Measurements from ENCODE around the gene TNS3. TPM values are rescaled to one million over a fixed set of nuclear protein-coding genes. Genes with fewer than 3 reads are reported as not detected.

TNS3 gene
- total and polyA plus RNA-seq, 10 of the 15 experiments (the other 5 are each of a cell fraction or from before 2014, with no cell fraction given): 0.27 to 2.7 (median 0.79) TPM

DNA sequence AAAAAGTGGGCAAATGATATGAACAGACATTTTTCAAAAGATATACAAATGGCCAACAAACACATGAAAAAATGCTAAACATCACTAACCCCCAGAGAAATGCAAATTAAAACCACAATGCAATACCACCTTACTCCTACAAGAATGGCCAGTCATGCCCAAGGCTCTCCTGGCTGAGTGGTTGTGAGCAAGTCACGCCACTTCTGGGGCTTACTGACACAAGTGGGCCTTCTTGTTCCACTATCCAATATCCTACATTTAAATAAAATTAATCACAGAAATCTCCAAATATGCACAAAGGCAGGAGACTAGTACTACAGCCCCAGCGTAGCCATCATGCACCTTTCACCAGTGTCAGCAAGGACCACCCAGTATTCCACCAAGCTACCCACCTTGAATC is 181.9 kb downstream of the TNS3 start:
- 37% methylated on average over 2 of the region's 2 CpGs for whole genome bisulfite sequencing (ENCODE audit: insufficient coverage, insufficient replicate concordance, low lambda C conversion rate, missing lambda C conversion rate)
- Histone ChIP-seq H2AFZ (ENCODE audit: control insufficient read depth, low read depth, low read length) (no peak overlapping the region), H3K27ac (ENCODE audit: control insufficient read depth, insufficient read depth) (no peak overlapping the region), H3K79me2 (ENCODE audit: control insufficient read depth, insufficient read depth, low read length) (no peaks in the 10 kb centered on the region), H3K4me1 (ENCODE audit: control insufficient read depth, insufficient read depth, low read length) (no peaks in the 10 kb centered on the region), H3K4me3 (no peak overlapping the region), H3K9ac (ENCODE audit: control insufficient read depth, insufficient read depth, low read length) (no peak overlapping the region), H3K9me3 (replicated peaks; ENCODE audit: control insufficient read depth, insufficient read depth, low read length) (no peaks in the 10 kb centered on the region), H4K20me1 (ENCODE audit: control insufficient read depth, insufficient read depth) (no peaks in the 10 kb centered on the region), H3K36me3 (ENCODE audit: control insufficient read depth in 2 of 2, insufficient read depth in 2 of 2, low read length in 1 of 2) (no peaks in the 10 kb centered on the region), H3K27me3 (replicated peaks in 1 of 2; ENCODE audit: control insufficient read depth in 2 of 2, insufficient read depth in 2 of 2, low read length in 1 of 2) (no peaks in the 10 kb centered on the region; a peak in 1 of 4 replicates), H3K4me2 (ENCODE audit: control insufficient read depth, insufficient read depth) (no peak overlapping the region)
- no peak for ATAC-seq
- POLR2A ChIA-PET: no interaction called here
- in situ Hi-C loops (cut with MboI) (no loop called here), intact Hi-C loops (cut with micrococcal nuclease; ENCODE audit: unreplicated experiment) (no loop called here)
- RAD21 ChIA-PET (ENCODE audit: unreplicated experiment): no interaction called here
- SMC1A ChIA-PET (ENCODE audit: uncharacterized antibody, unreplicated experiment): no interaction called here
- CTCF ChIA-PET: no interaction called here
- DNase-seq (ENCODE audit: low read depth, low spot score): no peak
- no peak for FAIRE-seq
- TF ChIP-seq RUNX3 (IDR thresholded peaks at IDR 0.05; ENCODE audit: low read length): no peak
- TF ChIP-seq ZNF592 (IDR thresholded peaks at IDR 0.05): no peak
- TF ChIP-seq ZZZ3 (IDR thresholded peaks at IDR 0.05; ENCODE audit: control insufficient read depth, insufficient read length, low read depth): no peak
- TF ChIP-seq E2F8 (IDR thresholded peaks at IDR 0.05; ENCODE audit: low read depth, partially characterized antibody): no peak
- TF ChIP-seq, protein P1, sequence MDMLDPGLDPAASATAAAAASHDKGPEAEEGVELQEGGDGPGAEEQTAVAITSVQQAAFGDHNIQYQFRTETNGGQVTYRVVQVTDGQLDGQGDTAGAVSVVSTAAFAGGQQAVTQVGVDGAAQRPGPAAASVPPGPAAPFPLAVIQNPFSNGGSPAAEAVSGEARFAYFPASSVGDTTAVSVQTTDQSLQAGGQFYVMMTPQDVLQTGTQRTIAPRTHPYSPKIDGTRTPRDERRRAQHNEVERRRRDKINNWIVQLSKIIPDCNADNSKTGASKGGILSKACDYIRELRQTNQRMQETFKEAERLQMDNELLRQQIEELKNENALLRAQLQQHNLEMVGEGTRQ (IDR thresholded peaks at IDR 0.05; ENCODE audit: borderline replicate concordance, low read depth, low read length): no peak
- no peak for TF ChIP-seq FOS (IDR thresholded peaks at IDR 0.05; ENCODE audit: borderline replicate concordance, extremely low read depth, insufficient read length)
- TF ChIP-seq, protein P2, sequence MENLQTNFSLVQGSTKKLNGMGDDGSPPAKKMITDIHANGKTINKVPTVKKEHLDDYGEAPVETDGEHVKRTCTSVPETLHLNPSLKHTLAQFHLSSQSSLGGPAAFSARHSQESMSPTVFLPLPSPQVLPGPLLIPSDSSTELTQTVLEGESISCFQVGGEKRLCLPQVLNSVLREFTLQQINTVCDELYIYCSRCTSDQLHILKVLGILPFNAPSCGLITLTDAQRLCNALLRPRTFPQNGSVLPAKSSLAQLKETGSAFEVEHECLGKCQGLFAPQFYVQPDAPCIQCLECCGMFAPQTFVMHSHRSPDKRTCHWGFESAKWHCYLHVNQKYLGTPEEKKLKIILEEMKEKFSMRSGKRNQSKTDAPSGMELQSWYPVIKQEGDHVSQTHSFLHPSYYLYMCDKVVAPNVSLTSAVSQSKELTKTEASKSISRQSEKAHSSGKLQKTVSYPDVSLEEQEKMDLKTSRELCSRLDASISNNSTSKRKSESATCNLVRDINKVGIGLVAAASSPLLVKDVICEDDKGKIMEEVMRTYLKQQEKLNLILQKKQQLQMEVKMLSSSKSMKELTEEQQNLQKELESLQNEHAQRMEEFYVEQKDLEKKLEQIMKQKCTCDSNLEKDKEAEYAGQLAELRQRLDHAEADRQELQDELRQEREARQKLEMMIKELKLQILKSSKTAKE (IDR thresholded peaks at IDR 0.05; ENCODE audit: low read depth, poor library complexity, severe bottlenecking): no peak
- no peak for TF ChIP-seq SIN3A (IDR thresholded peaks at IDR 0.05; ENCODE audit: low read depth, low read length)
- TF ChIP-seq GATAD2B (conservative IDR thresholded peaks at IDR 0.05; ENCODE audit: low read depth): no peak
- no peak for TF ChIP-seq RCOR1 (conservative IDR thresholded peaks at IDR 0.05; ENCODE audit: low read depth, low read length)
- BruUV-seq (replicated peaks): no TSS peak

Measured in GM12878 (cell line).